ENCODE data around the gene TAS2R39.
A peak's percentile ranks its signal among the peaks of the same experiment; 100 is the strongest.
"Not testable (repeated sequence)": the region's sequence is repeated elsewhere in the genome, so short reads cannot be mapped to it uniquely, and the experiment has no call there.

TAS2R39 gene

DNA sequence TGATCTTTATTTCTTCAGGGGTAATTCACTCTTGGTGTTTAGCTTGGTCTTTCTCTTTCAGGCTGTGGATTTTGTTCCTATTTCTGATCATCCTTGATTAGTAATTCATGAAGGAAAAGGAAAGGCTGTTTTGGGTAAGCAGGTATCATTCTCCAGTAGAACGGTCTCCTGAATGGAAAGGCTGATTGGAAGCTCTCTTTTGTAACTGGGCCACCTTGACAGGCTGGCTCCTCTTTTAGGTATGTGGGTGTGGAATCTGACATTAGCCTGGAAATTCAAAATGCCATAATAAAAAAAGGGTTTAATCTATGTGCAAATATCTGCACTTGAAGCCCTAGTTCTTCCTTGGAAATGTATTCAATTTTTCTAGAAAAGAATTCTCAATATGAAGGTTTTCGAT lies 18.9 kb downstream of the TAS2R39 start:
- Mint-ChIP-seq H3K27ac (no peak overlapping the region), H3K27me3 (peaks cover 28% of the 10 kb centered on the region), H3K36me3 (ENCODE audit: low read depth) (no peaks in the 10 kb centered on the region), H3K4me1 (ENCODE audit: low read depth) (peaks cover 11% of the 10 kb centered on the region), H3K4me3 (no peak overlapping the region), H3K9me3 (no peaks in the 10 kb centered on the region)
- no peak for DNase-seq

DNA sequence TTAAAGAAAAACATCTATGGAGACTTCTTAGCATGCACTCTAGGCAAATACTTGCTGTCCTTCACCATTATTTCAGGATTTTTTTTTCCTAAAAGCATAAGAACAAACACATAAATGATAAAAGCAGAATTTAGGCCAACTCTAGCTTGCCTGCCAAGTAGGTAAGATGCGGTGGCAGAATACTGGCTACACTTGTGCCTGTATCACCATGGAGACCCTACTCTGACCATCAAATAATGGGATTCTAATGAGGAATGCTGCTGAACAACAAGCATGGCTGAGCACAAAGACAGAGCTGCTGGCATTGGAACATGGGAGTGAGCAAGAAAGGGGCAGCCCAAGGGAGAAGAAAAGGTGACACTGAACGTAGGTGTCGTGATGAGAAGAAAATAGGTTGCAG lies 20.2 kb downstream of the TAS2R39 start:
- Mint-ChIP-seq H3K9me3 (no peaks in the 10 kb centered on the region), H3K27ac (no peak overlapping the region), H3K4me1 (ENCODE audit: low read depth) (peaks cover 11% of the 10 kb centered on the region), H3K27me3 (peaks cover 20% of the 10 kb centered on the region), H3K4me3 (no peak overlapping the region), H3K36me3 (ENCODE audit: low read depth) (no peaks in the 10 kb centered on the region)
- no peak for DNase-seq

DNA sequence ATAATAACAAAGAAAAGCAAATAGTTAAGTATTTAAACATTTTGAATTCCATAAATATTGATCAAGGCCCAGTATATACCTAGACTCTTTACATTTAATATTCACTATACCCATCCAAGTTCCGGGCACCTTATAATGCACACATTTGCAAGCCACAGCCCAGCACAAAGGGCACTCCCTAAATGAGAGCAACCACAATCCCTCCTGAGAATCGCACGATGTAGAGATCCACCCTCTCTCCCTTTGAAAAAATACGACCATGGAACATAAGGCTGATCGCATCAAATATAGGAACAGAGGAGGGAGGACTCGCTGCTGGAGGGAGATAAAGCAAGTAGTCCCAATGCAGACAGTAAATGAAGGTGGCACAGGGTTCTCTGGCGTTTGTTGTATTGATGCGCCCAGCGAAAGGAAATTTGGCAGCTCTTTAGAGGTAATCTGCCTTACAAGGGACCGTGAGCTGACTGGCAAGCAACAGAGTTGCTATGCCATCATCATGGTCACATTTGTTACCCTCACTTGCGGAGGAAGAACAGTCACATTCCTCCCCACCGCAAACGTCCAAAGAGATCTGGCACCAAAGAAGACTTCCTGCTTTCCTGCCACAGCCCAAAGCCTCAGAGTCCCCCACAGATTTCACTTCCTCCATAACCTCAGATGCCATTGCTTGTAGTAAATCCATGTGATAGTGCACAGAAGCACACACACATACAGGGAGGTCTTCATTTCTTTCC lies 22.5 kb downstream of the TAS2R39 start:
- no peaks in the 10 kb centered on the region for H3K9me3 Mint-ChIP-seq
- no peaks in the 10 kb centered on the region for H3K36me3 Mint-ChIP-seq (ENCODE audit: low read depth)
- H3K27me3 Mint-ChIP-seq = peaks cover 7% of the 10 kb centered on the region
- DNase-seq = no peak
- H3K4me1 Mint-ChIP-seq (ENCODE audit: low read depth) = peaks cover 11% of the 10 kb centered on the region
- H3K27ac Mint-ChIP-seq = no peak overlapping the region
- H3K4me3 Mint-ChIP-seq = peak overlapping the region; percentile 11

DNA sequence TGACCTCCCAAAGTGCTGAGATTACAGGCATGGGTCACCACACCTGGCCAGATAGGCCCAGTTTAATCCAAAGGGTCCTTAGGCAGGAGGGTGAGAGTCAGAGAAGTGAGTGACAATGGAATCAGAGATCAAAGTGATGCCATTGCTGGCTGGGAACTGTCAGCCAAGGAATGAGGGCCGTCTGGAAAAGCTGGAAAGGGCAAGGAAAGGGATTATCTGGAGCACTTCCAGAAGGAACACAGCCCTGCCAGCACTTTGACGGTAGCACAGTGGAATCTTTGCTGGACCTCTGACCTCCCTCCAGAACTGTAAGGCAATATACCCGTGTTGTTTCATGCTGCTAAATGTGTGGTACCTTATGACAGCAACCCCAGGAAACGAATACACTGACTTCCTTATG lies 27.3 kb downstream of the TAS2R39 start:
- Mint-ChIP-seq H3K9me3 (no peaks in the 10 kb centered on the region), H3K36me3 (ENCODE audit: low read depth) (no peaks in the 10 kb centered on the region), H3K27me3 (no peaks in the 10 kb centered on the region), H3K4me3 (no peak overlapping the region), H3K27ac (no peak overlapping the region), H3K4me1 (ENCODE audit: low read depth) (peaks cover 8% of the 10 kb centered on the region)
- DNase-seq = no peak

DNA sequence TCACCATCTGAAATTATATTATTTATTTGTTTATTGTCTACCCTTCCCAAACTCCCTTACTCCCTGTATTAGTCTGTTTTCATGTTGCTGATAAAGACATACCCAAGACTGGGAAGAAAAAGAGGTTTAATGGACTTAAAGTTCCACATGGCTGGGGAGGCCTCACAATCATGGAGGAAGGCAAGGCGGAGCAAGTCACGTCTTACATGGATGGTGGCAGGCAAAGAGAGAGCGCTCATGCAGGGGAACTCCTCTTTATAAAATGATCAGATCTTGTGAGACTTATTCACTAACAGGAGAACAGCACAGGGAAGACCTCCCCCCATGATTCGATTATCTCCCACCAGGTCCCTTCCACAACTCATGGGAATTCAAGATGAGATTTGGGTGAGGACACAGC lies 30.3 kb downstream of the TAS2R39 start:
- H3K4me1 Mint-ChIP-seq (ENCODE audit: low read depth); DNase-seq; H3K36me3 Mint-ChIP-seq (ENCODE audit: low read depth); H3K4me3 Mint-ChIP-seq; H3K27me3 Mint-ChIP-seq; H3K27ac Mint-ChIP-seq; H3K9me3 Mint-ChIP-seq: not testable (repeated sequence)

DNA sequence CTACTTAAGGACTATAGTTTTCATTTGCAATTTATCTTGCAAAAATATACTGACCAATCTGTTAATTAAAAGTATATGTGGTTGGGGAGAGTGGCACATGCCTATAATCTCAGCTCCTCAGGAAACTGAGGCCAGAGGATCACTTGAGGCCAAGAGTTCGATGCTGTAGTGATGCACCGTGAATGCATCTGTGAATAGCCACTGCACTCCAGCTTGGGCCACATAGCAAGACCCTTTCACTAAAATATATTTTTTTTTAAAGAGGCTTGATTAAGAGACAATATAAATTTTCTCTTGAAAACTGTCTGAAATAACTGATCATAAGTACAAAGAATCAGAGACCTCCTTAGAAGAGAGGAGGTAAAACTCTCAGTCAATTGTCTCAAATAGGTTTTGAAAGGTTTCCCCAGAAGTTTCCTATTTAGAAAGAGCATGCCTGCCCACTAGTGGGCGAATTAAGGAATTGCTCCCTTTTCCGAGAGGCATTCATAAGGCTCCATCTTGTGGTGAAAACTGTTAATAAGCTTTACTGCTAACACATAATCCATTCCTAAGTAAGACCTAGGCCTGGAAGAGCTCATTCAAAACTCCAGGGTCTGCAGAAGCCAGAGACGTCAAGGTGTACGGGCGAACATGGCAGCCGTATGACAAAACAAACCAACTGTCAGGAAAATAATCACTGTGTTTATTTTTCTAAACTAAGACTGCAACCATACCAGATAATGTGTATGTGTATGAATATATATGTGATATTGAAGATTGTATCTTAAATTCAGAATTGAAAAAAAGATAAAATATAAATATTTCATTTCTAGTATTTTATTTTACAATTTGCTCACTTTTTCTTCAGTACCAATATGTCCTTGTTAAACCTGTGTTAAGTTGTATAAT lies 31.8 kb downstream of the TAS2R39 start:
- Mint-ChIP-seq H3K4me1 (ENCODE audit: low read depth) (no peaks in the 10 kb centered on the region), H3K9me3 (no peaks in the 10 kb centered on the region), H3K27ac (no peak overlapping the region), H3K36me3 (ENCODE audit: low read depth) (no peaks in the 10 kb centered on the region), H3K4me3 (no peak overlapping the region), H3K27me3 (peaks cover 10% of the 10 kb centered on the region)
- DNase-seq = peak; percentile 48

DNA sequence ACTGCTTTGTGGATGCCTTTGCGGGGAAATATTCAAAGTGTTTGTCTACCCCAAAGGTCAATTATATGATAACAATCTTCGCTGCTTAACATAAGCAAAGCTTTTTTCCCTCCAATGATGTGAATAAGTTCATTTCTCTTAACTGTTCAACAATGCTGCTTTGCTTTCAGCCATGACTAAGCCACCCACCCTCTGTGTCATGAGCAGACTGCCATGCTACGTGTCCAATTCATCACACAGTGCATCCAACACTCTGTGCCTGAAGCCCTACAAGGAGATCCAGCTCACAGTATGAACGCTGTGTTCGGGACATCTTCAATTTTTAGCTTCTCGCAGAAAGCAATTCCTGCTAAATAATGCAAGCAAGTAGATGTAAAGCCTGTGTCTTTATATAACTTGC lies 32.9 kb downstream of the TAS2R39 start:
- DNase-seq = no peak
- Mint-ChIP-seq H3K36me3 (ENCODE audit: low read depth) (no peaks in the 10 kb centered on the region), H3K4me3 (no peak overlapping the region), H3K4me1 (ENCODE audit: low read depth) (no peaks in the 10 kb centered on the region), H3K27me3 (peaks cover 10% of the 10 kb centered on the region), H3K9me3 (no peaks in the 10 kb centered on the region), H3K27ac (no peak overlapping the region)

DNA sequence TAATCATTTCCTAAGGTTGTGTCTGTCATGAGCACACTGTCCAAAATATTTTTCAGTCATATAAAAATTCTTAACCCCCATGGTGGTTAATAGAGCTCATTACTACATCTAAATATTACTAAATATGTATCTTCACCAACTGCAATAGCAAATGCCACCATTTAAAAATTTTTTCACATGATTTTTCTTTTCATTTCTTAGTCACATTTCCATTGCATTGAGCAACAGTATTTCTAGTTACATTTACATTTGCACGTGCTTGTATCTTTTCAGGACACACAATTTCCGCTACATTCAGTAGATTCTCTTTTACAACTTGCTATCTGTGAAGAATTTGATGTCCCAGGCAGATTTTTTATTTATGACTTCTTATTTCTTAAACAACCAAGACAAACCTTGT lies 33.5 kb downstream of the TAS2R39 start:
- no peaks in the 10 kb centered on the region for H3K4me1 Mint-ChIP-seq (ENCODE audit: low read depth)
- H3K27ac Mint-ChIP-seq = no peak overlapping the region
- H3K36me3 Mint-ChIP-seq (ENCODE audit: low read depth) = no peaks in the 10 kb centered on the region
- DNase-seq = no peak
- no peaks in the 10 kb centered on the region for H3K9me3 Mint-ChIP-seq
- no peak overlapping the region for H3K4me3 Mint-ChIP-seq
- peaks cover 10% of the 10 kb centered on the region for H3K27me3 Mint-ChIP-seq

DNA sequence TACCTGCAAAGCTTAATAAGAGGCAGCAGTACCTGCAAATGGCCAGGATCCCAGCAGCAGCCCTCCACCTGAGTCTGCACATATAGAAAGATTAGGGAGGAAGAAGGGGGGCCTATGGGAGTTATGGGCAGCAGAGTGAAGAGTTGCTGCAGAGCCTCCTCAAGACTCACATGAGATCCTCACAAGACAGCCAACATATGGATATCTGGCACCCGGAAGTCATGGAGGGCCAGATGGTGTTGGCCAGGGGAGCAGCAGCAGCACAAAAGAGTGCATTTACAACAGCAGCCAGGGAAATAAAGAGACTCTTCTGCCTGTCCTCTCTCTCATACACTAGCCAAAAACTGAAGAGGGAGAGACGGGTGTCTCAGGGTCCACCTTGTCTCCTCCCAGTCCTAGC lies 34.6 kb downstream of the TAS2R39 start:
- H3K4me1 Mint-ChIP-seq (ENCODE audit: low read depth) = no peaks in the 10 kb centered on the region
- no peaks in the 10 kb centered on the region for H3K9me3 Mint-ChIP-seq
- H3K36me3 Mint-ChIP-seq (ENCODE audit: low read depth) = no peaks in the 10 kb centered on the region
- peaks cover 16% of the 10 kb centered on the region for H3K27me3 Mint-ChIP-seq
- no peak overlapping the region for H3K27ac Mint-ChIP-seq
- no peak overlapping the region for H3K4me3 Mint-ChIP-seq
- no peak for DNase-seq

DNA sequence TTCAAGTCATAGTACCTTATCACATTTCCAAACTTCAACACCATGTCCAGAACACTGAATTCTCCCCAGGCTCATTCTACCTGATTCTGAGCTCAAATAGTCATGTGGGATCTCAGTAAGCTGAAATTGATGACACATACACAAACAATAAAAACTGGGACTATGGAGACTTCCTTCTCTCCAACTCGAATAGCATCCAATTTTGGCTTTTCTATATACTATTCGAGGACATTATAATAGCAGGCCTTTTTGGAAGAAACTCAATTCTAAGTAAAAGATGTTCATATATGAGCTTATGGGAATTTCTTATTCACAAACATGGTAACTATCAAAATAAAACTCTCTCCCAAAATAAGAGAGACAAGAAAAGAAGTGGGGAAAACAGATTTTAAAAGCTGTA lies 38.1 kb downstream of the TAS2R39 start:
- Mint-ChIP-seq H3K9me3 (no peaks in the 10 kb centered on the region), H3K27ac (no peak overlapping the region), H3K4me1 (ENCODE audit: low read depth) (no peaks in the 10 kb centered on the region), H3K27me3 (peaks cover 21% of the 10 kb centered on the region), H3K36me3 (ENCODE audit: low read depth) (no peaks in the 10 kb centered on the region), H3K4me3 (no peak overlapping the region)
- DNase-seq = no peak

DNA sequence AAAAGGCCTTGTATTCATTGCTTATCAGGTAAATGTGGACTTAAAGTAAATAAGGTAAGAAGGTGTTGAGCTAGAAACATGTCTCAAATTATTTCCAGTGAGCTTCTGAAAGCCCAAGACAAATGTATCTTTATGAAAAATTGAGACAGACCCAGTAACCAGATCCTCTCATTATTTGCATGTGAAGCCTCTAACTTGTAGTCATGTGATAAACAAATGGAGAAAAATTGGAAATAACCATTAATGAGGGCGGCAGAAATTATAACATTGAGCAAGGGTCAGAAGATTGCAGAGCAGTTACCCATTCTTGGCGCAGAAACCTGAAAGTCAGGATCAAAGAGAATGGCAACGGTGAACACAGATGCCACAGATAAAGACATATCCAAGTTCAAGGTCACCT lies 38.5 kb downstream of the TAS2R39 start, which contains the start of gene TAS2R40:
TAS2R40 (plus strand) TSS at position 301 of the 400 bp plus-strand sequence; CDS start at position 343, 42 bp downstream.
- no peak for DNase-seq
- H3K4me3 Mint-ChIP-seq = no peak within 1 kb of the TSS
- H3K27ac Mint-ChIP-seq = no peak within 1 kb of the TSS
- H3K9me3 Mint-ChIP-seq = no peaks in the 10 kb centered on the region
- no peaks in the 10 kb centered on the region for H3K4me1 Mint-ChIP-seq (ENCODE audit: low read depth)
- H3K36me3 Mint-ChIP-seq (ENCODE audit: low read depth) = no peaks in the 10 kb centered on the region
- H3K27me3 Mint-ChIP-seq = peaks cover 21% of the 10 kb centered on the region

DNA sequence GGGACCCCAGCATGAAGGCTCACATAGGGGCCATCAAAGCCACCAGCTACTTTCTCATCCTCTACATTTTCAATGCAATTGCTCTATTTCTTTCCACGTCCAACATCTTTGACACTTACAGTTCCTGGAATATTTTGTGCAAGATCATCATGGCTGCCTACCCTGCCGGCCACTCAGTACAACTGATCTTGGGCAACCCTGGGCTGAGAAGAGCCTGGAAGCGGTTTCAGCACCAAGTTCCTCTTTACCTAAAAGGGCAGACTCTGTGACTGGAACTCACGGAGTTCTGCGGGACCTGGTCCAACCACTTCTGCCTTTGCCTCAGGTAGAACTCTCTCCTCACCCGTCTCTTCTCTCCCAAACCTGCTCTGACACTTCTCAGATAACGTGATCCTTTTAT lies 39.6 kb downstream of the TAS2R39 start:
- H3K27ac Mint-ChIP-seq = no peak overlapping the region
- no peaks in the 10 kb centered on the region for H3K4me1 Mint-ChIP-seq (ENCODE audit: low read depth)
- H3K36me3 Mint-ChIP-seq (ENCODE audit: low read depth) = no peaks in the 10 kb centered on the region
- no peaks in the 10 kb centered on the region for H3K9me3 Mint-ChIP-seq
- H3K4me3 Mint-ChIP-seq = no peak overlapping the region
- no peak for DNase-seq
- peaks cover 21% of the 10 kb centered on the region for H3K27me3 Mint-ChIP-seq

DNA sequence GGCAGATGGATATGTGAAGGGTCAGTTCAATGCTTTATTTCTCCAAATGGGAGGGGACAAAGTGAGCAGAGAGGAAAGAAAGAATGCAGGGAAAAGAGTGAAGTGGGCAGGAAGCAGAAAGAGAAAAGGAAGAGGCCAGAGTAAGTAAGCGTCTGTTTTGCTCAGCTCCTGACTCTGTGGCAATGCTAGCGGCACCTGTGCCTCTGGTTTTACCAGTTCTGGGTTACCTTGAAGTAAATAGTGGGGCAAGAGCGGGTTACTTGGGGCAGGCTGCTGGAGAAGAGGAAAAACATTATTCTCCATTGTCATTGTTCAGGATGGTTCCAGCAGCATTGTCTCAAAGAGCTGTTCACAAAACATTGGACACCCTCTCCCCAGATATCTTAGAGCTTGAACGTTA lies 40.6 kb downstream of the TAS2R39 start:
- no peaks in the 10 kb centered on the region for H3K9me3 Mint-ChIP-seq
- H3K27me3 Mint-ChIP-seq = peaks cover 15% of the 10 kb centered on the region
- no peaks in the 10 kb centered on the region for H3K36me3 Mint-ChIP-seq (ENCODE audit: low read depth)
- H3K27ac Mint-ChIP-seq = no peak overlapping the region
- H3K4me3 Mint-ChIP-seq = no peak overlapping the region
- DNase-seq = no peak
- H3K4me1 Mint-ChIP-seq (ENCODE audit: low read depth) = no peaks in the 10 kb centered on the region

DNA sequence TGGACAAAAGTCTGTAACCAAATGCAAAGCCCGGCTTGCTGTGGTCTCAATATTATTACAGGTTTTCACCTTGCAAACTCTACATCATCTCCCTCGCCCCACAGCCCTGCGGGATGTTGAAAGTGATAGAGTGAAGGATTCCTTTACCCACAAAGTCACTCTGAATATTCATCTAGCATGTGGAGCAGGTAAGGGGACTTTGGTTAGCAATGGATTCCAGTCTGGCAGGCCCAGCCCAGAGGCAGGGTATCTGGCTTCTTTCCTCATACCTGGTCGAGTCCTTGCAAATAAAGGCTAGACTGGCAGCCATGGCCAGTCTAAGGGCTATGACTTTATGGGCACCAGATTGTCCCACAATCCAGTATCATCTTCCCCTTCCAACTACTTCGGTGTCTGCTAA lies 41.8 kb downstream of the TAS2R39 start:
- H3K36me3 Mint-ChIP-seq (ENCODE audit: low read depth) = no peaks in the 10 kb centered on the region
- no peak for DNase-seq
- no peak overlapping the region for H3K27ac Mint-ChIP-seq
- H3K4me3 Mint-ChIP-seq = no peak overlapping the region
- no peaks in the 10 kb centered on the region for H3K9me3 Mint-ChIP-seq
- H3K4me1 Mint-ChIP-seq (ENCODE audit: low read depth) = no peaks in the 10 kb centered on the region
- peaks cover 11% of the 10 kb centered on the region for H3K27me3 Mint-ChIP-seq

DNA sequence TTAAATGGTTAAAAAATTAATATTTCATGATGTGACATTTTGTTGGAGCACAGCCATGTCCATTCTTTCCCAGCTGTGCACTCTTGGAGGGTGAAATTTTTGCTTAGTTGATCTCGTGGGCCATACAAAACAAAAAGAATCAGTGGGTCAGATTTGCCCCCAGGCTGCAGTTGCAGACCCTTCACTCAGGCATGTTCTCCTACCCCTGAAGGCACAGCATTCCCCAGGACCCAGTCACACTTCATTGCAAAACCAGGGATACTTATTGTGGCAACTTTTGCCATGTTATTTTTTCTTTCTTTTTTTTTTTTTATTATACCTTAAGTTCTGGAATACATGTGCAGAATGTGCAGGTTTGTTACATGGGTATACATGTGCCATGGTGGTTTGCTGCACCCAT lies 44.6 kb downstream of the TAS2R39 start:
- Mint-ChIP-seq H3K27ac (no peak overlapping the region), H3K9me3 (no peaks in the 10 kb centered on the region), H3K27me3 (peaks cover 5% of the 10 kb centered on the region), H3K36me3 (ENCODE audit: low read depth) (no peaks in the 10 kb centered on the region), H3K4me3 (no peak overlapping the region), H3K4me1 (ENCODE audit: low read depth) (no peaks in the 10 kb centered on the region)
- DNase-seq = no peak
